Measurements from ENCODE around the gene TBATA.
A peak's percentile ranks its signal among the peaks of the same experiment; 100 is the strongest.

The TBATA gene

GRCh38 chr10:70759781-70760180 lies 25.4 kb downstream of the TBATA start:
- DNase-seq, result no peak

- peak; percentile 16 for DNase-seq
Measured at GRCh38 chr10:70758757-70759514, 26.2 kb downstream of the TBATA start.

GRCh38 chr10:70757856-70758255 lies 27.3 kb downstream of the TBATA start:
- DNase-seq, result no peak

GRCh38 chr10:70756700-70757360 lies 28.3 kb downstream of the TBATA start:
- DNase-seq, result no peak

- DNase-seq, result no peak
Measured at GRCh38 chr10:70753841-70754621, 31.1 kb downstream of the TBATA start.

GRCh38 chr10:70753026-70753663 lies 32.0 kb downstream of the TBATA start:
- DNase-seq, result no peak

GRCh38 chr10:70752571-70752970 lies 32.6 kb downstream of the TBATA start:
- DNase-seq, result no peak

GRCh38 chr10:70751991-70752390 lies 33.2 kb downstream of the TBATA start:
- DNase-seq, result no peak

GRCh38 chr10:70751356-70751755 lies 33.8 kb downstream of the TBATA start:
- no peak for DNase-seq

- DNase-seq, result no peak
Measured at GRCh38 chr10:70750156-70750703, 34.9 kb downstream of the TBATA start.

- no peak for DNase-seq
Measured at GRCh38 chr10:70749756-70750155, 35.4 kb downstream of the TBATA start.

GRCh38 chr10:70748801-70749573 lies 36.2 kb downstream of the TBATA start:
- no peak for DNase-seq

- no peak for DNase-seq
Measured at GRCh38 chr10:70748305-70748704, 36.9 kb downstream of the TBATA start.

GRCh38 chr10:70747192-70747965 lies 37.8 kb downstream of the TBATA start:
- no peak for DNase-seq

- DNase-seq, result no peak
Measured at GRCh38 chr10:70745555-70745954, 39.6 kb downstream of the TBATA start.

GRCh38 chr10:70744617-70745143 lies 40.5 kb downstream of the TBATA start:
- DNase-seq, result no peak

- DNase-seq, result no peak
Measured at GRCh38 chr10:70743879-70744278, 41.3 kb downstream of the TBATA start.

- DNase-seq, result no peak
Measured at GRCh38 chr10:70743430-70743788, 41.8 kb downstream of the TBATA start.

GRCh38 chr10:70742537-70743429 lies 42.4 kb downstream of the TBATA start:
- DNase-seq, result no peak
